Upper lobe of left lung (tissue), 4 donors: Measurements from ENCODE around the gene COPRS.

Experiments used
- POLR2A ChIP-seq, 4 donors: fragments of 450-650 bp; IDR thresholded peaks; one replicate each; pipeline ENCODE4 v1.5.1; 2016 to 2017; ENCODE audit warnings: antibody characterized with exemption in 4 of 4, mild to moderate bottlenecking in 2 of 4
- POLR2AphosphoS5 ChIP-seq, 2 donors: sonication (generic); formaldehyde crosslinking; IDR thresholded peaks; one replicate each; pipeline ENCODE4 v1.5.1; 2017; ENCODE audit warnings: antibody characterized with exemption in 2 of 2
- TF ChIP-seq, protein P1 (sequence below), 6 experiments: fragments of 450-650 bp in 4 of 6; fragments of 200-600 bp in 2 of 6; sonication (generic) in 2 of 6; IDR thresholded peaks; one replicate each; pipeline ENCODE4 v1.5.1; 2016 to 2019; ENCODE audit warnings: antibody characterized with exemption in 6 of 6

DNA sequence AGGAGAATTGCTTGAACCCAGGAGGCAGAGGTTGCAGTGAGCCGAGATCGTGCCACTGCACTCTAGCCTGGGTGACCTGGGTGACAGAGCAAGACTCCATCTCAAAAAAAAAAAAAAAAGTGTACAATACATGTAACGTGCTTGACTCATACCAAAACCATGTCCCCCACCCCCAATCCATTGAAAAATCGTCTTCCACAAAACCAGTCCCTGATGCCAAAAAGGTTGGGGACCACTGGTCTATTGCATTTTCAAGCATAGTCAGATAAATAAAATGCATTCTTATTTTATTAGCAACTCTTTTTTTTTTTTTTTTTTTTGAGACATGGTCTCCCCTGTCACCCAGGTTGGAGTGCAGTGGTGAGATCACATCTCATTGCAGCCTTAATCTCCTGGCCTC lies 52.1 kb downstream of the COPRS start:
- TF ChIP-seq, protein P1, sequence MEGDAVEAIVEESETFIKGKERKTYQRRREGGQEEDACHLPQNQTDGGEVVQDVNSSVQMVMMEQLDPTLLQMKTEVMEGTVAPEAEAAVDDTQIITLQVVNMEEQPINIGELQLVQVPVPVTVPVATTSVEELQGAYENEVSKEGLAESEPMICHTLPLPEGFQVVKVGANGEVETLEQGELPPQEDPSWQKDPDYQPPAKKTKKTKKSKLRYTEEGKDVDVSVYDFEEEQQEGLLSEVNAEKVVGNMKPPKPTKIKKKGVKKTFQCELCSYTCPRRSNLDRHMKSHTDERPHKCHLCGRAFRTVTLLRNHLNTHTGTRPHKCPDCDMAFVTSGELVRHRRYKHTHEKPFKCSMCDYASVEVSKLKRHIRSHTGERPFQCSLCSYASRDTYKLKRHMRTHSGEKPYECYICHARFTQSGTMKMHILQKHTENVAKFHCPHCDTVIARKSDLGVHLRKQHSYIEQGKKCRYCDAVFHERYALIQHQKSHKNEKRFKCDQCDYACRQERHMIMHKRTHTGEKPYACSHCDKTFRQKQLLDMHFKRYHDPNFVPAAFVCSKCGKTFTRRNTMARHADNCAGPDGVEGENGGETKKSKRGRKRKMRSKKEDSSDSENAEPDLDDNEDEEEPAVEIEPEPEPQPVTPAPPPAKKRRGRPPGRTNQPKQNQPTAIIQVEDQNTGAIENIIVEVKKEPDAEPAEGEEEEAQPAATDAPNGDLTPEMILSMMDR (IDR thresholded peaks at IDR 0.05) = no peak
- TF ChIP-seq POLR2A (IDR thresholded peaks at IDR 0.05) (no peak), POLR2AphosphoS5 (IDR thresholded peaks at IDR 0.05) (no peak)
